HAP-1 (cell line): ENCODE measurements around the gene LCN9.
"Not testable (repeated sequence)": the region's sequence is repeated elsewhere in the genome, so short reads cannot be mapped to it uniquely, and the experiment has no call there.

ENCODE experiments used
- DNase-seq, 2 experiments: peaks; one replicate each; pipeline ENCODE4 v3.0.0-alpha.2; 2016 to 2020; ENCODE audit warnings: low spot score in 2 of 2
- H3K27me3 ChIP-seq: fragments of 250-450 bp; sonication (Bioruptor Pico); 2 replicates; pipeline ENCODE4 v1.5.1; 2020; ENCODE audit warnings: low read depth, mild to moderate bottlenecking, moderate library complexity
- H3K36me3 ChIP-seq: fragments of 250-450 bp; sonication (Bioruptor Pico); replicated peaks from 2 replicates; pipeline ENCODE4 v1.5.1; 2020; ENCODE audit warnings: mild to moderate bottlenecking
- H3K4me1 ChIP-seq: fragments of 250-450 bp; sonication (Bioruptor Pico); 2 replicates; pipeline ENCODE4 v1.5.1; 2020; ENCODE audit warnings: mild to moderate bottlenecking
- H3K4me3 ChIP-seq: fragments of 250-450 bp; sonication (Bioruptor Pico); 2 replicates; pipeline ENCODE4 v1.5.1; 2020; ENCODE audit warnings: mild to moderate bottlenecking, moderate library complexity
- H3K9me3 ChIP-seq: fragments of 250-450 bp; sonication (Bioruptor Pico); 2 replicates; pipeline ENCODE4 v1.5.1; 2020; ENCODE audit warnings: mild to moderate bottlenecking, moderate library complexity
- in situ Hi-C: fragments of 300-500 bp; cut with MboI; formaldehyde crosslinking; loops from 3 replicates; pipeline ENCODE4 v1.14.3; 2020; ENCODE audit warnings: low sequenced_read_pairs, inconsistent platforms, mixed read lengths

LCN9 gene

DNA sequence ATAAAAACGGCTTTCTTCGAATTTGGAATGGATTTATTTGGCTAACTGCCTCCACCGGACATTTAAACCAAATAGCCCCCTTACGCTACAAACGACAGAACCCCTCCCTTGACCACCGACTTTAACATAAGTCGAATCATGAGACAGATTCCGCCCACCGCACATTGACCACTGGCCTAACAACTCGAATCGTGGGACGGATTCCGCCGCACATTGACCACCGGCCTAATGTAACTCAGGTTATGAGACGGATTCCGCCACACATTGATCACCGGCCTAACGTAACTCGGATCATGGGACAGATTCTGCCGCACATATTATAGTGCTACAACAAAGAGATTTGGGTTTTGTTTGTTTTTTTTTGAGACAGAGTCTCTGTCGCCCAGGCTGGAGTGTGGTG, 2.7 kb upstream of the LCN9 start:
- in situ Hi-C loops: no loop called here
- no peaks in the 10 kb centered on the region for H3K4me1 ChIP-seq
- H3K36me3 ChIP-seq: no peaks in the 10 kb centered on the region
- no peak for DNase-seq
- H3K27me3 ChIP-seq: peaks cover 3% of the 10 kb centered on the region; the same call in 1 of the 2 replicates
- no peaks in the 10 kb centered on the region for H3K9me3 ChIP-seq
- no peak overlapping the region for H3K4me3 ChIP-seq

DNA sequence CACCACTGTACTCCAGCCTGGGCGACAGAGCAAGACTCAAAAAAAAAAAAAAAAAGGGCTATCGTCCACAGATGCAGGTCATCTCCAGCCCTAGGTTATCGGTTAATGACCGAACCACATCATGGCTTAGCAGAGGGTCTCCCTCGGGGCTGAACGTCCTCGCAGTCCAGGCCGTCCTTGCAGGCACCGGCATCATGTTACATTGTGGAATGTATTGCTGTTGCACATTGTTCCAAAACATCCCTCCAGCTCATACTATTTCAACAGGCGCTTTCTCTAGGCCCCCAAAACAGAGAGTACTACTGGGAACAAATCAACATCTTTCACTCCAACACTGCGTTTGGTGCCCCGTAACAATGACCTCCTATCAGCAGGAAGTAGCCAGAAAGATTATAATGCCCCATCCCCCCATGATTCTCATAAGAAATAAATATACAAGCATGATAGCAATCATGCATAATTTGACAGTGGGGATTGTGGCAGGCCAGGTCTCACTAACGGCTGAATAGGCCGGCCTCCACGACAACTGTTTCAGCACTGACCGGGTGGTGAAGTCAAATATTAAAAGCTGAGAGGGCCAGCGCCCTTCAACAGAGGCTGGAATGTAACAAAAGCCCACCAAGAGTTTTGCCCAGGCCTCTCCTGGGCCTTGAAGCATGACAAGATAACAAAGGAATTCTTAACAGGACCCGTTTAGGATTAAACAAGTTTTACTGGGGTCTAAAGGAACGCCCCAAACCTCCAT, 1.1 kb upstream of the LCN9 start:
- H3K4me3 ChIP-seq: no peak overlapping the region
- peaks cover 13% of the 10 kb centered on the region for H3K27me3 ChIP-seq
- no peaks in the 10 kb centered on the region for H3K9me3 ChIP-seq
- in situ Hi-C loops: no loop called here
- no peaks in the 10 kb centered on the region for H3K4me1 ChIP-seq
- H3K36me3 ChIP-seq: no peaks in the 10 kb centered on the region
- no peak for DNase-seq

DNA sequence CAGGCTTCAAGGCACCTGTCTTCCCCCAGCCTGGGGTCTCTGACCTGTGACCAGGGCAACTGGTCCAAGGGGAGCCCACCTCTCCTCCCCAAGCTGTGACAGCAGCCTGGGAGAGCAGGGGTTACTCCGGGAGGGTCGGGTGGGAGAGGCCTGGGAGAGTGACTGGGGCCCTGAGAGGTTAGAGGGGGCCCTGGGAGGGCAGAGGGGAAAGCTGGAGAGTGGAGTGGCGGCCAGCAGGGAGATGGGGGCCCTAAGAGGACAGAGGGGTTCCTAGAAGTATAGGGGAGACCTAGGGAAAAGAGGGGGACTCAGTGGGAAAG, 302 bp downstream of the LCN9 start:
- H3K4me1 ChIP-seq: no peaks in the 10 kb centered on the region
- H3K27me3 ChIP-seq: peaks cover 13% of the 10 kb centered on the region
- H3K36me3 ChIP-seq: no peaks in the 10 kb centered on the region
- no peak for DNase-seq
- no peak overlapping the region for H3K4me3 ChIP-seq
- in situ Hi-C loops: no loop called here
- H3K9me3 ChIP-seq: no peaks in the 10 kb centered on the region

DNA sequence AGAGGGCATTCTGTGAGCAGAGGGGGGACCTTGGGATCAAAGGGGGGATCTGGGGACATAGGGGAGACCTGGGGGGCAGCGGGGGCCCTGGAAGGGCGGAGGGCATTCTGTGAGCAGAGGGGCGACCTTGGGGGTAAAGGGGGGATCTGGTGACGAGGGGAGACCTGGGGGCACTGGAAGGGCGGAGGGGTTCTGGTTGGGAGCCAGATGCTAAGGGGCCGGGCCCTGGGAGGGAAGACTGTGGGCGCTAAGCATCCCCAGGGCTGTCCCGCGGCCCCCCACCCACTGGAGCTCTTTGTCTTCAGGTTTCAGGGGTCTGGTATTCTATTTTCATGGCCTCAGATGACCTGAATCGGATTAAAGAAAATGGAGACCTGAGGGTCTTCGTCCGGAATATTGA, 748 bp downstream of the LCN9 start:
- H3K9me3 ChIP-seq: no peaks in the 10 kb centered on the region
- H3K4me3 ChIP-seq: no peak overlapping the region
- in situ Hi-C loops: no loop called here
- peaks cover 13% of the 10 kb centered on the region for H3K27me3 ChIP-seq
- no peaks in the 10 kb centered on the region for H3K36me3 ChIP-seq
- DNase-seq: no peak
- no peaks in the 10 kb centered on the region for H3K4me1 ChIP-seq

DNA sequence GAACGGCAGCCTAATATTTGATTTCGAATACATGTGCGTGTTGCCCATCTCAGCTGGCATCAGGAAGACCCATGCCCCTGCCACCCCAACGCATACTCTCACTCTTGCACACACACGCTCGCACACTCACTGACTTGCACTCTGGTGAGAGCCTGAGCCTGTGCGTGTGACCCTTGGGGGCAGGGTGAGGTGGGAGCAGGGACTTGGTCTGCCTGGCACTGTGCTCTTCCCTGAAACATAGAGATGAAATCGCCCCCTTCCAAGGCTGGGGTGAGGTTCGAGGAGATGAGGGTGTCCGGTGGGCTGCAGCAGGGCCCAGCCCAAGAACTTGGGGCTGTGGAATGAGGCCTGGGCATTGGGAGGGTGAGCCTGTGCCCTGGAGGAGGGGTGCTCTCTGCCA, 1.2 kb downstream of the LCN9 start:
- in situ Hi-C loops: no loop called here
- Histone ChIP-seq H3K4me3 (no peak overlapping the region), H3K9me3 (no peaks in the 10 kb centered on the region), H3K27me3 (peaks cover 13% of the 10 kb centered on the region), H3K36me3 (no peaks in the 10 kb centered on the region), H3K4me1 (no peaks in the 10 kb centered on the region)
- DNase-seq: no peak

DNA sequence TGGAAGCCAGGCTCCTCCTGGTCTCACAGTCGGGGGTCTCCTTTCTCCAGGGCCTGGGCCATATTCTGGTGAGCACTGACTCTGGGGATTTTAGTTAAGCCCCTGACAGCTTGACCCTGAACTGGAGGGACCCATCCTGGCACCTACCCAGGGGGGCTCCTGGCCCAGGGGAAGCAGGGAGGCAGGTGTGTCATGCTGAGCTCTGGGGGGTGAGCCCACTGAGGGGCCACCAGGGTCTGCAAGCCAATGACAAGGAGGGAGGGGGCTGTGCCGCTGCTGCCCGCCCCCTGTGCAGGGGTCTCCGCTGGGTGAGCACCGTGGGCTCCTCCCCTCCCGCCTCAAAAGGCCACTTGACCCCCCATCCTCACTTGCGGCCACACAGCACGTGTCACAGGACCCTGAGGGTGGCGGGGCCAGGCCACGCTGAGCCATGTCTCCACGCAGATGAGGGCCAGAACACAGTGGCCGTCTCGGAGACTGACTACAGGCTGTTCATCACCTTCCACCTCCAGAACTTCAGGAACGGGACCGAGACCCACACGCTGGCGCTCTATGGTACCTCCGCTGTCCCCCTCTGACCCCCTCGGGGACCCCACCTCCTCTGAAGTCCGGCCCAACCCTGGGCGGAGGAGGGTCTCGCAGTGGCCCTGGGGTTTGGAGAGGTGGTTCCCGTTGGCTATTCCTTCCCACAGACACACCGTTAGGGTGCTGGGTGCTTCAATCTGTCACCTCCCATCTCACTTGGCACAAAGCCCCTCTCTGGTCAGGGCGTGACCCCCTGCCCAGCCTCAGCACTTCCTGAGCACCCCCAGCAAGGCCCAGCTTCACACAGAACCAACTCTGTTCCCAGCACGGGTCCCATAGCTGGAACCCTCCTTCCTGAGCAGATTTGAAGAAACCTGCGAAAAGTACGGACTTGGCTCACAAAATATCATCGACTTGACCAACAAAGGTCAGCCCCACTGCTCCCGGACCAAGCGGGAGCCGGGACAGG, 2.0 kb downstream of the LCN9 start:
- Histone ChIP-seq H3K9me3 (no peaks in the 10 kb centered on the region), H3K36me3 (no peaks in the 10 kb centered on the region), H3K4me1 (no peaks in the 10 kb centered on the region), H3K27me3 (peaks cover 13% of the 10 kb centered on the region), H3K4me3 (no peak overlapping the region)
- in situ Hi-C loops: no loop called here
- DNase-seq: no peak

DNA sequence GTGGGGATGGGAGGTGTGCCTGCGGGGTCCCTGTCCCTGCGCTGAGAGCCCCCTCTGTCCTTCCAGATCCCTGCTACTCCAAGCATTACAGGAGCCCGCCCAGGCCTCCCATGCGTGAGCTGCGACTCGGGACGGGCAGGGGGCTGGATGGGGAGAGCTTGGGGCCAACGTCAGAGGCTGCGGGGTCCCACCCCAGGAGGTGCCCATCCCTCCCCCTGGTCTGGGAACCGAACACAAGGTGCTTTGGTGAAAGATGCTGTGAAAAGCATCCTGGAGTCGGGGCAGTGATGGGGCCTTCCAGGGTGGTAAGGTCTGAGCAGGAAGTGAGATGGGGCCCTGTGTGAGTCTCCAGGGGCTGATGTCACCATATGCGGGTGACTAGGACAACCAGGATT, 2.7 kb downstream of the LCN9 start:
- H3K4me1 ChIP-seq: no peaks in the 10 kb centered on the region
- in situ Hi-C loops: no loop called here
- H3K4me3 ChIP-seq: no peak overlapping the region
- no peak for DNase-seq
- H3K36me3 ChIP-seq: no peaks in the 10 kb centered on the region
- H3K27me3 ChIP-seq: peaks cover 13% of the 10 kb centered on the region
- H3K9me3 ChIP-seq: no peaks in the 10 kb centered on the region

DNA sequence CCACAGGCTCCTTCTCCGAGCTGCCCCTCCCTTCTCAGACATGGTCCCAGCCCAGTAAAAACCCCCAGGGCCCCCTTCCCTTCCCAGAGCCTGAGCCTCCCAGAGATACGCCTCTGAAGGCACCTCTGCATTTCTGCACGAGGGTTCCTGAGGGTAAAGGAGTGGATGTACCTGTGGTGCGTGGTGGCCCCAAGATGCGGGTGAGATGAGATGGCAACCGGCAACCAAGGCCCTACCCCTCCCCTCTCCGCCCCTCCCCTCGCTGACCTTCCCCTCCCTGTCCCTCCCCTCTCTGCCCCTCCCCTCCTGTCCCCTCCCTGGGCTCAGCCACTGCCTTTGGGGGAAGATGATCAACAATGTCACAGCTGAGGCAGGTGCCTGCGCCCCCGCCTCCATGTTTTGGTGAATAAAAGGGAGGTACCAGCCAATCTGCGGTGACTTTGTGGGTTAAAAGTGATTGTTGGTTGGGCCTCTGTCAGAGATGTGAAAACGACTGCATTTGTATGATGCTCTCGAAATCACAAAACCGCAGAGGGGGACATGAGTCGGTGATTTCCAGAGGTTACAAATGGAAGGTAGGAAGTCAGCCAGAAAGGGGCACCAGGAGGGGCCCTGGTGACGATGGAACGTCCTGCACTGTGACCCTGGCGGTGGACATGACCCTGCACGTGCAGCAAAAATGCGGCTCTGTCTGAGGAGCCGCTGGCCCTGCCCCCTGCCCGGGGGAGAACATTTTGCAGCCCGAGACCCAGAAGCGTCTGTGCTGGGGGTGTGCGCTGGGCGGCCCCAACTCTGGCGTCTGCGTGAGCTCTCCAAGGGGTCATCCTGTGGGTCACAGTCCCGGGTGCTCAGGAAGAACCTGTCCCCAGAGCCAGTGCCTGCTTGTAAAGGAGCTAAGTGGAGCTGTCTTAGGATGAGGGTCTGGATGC, 3.7 kb downstream of the LCN9 start:
- H3K9me3 ChIP-seq: no peaks in the 10 kb centered on the region
- in situ Hi-C loops: no loop called here
- no peak for DNase-seq
- no peak overlapping the region for H3K4me3 ChIP-seq
- peaks cover 13% of the 10 kb centered on the region for H3K27me3 ChIP-seq
- H3K4me1 ChIP-seq: no peaks in the 10 kb centered on the region
- H3K36me3 ChIP-seq: no peaks in the 10 kb centered on the region

DNA sequence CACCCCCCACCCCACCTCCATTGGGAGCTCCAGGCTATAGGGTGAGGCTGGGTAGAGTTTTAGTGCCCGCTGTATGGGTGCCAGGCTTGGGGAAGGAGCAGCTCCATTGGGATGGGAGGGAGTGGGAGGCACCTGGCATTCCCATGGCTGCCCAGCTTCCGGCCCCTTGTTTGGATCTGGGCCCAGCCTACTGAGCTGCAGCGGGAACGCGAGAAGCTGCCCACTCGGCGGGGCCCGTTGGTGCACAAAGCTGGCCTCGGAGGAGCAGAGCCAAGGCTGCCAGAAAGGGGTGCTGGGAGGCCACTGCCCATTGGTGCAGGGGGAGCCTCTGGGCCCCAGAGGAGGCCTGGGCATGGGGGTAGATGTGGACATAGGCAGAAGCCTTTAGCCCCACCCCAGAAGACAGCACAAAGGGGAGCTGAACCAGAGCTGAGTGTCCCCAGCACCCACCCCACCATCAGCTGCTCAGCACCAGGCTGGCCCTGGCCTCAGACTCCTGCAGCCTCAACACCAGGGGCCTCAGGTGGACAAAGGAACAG, 4.4 kb downstream of the LCN9 start:
- peaks cover 13% of the 10 kb centered on the region for H3K27me3 ChIP-seq
- no peaks in the 10 kb centered on the region for H3K9me3 ChIP-seq
- in situ Hi-C loops: no loop called here
- no peak for DNase-seq
- H3K4me3 ChIP-seq: no peak overlapping the region
- H3K4me1 ChIP-seq: no peaks in the 10 kb centered on the region
- H3K36me3 ChIP-seq: no peaks in the 10 kb centered on the region

DNA sequence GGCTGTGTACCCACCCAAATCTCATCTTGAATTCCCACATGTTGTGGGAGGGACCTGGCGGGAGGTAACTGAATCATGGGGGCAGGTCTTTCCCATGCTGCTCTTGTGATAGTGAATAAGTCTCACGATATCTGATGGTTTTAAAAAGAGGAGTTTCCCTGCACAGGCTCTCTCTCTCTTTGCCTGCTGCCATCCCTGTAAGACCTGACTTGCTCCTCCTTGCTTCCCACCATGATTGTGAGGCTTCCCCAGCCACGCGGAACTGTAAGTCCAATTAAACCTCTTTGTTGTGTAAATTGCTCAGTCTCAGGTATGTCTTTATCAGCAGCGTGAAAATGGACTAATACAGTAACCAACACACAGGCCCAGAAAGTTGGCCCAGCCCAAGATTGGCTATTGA, 5.9 kb downstream of the LCN9 start:
- H3K4me3 ChIP-seq, H3K9me3 ChIP-seq, H3K36me3 ChIP-seq, H3K4me1 ChIP-seq, in situ Hi-C loops, DNase-seq: not testable (repeated sequence)
- peaks cover 13% of the 10 kb centered on the region for H3K27me3 ChIP-seq

DNA sequence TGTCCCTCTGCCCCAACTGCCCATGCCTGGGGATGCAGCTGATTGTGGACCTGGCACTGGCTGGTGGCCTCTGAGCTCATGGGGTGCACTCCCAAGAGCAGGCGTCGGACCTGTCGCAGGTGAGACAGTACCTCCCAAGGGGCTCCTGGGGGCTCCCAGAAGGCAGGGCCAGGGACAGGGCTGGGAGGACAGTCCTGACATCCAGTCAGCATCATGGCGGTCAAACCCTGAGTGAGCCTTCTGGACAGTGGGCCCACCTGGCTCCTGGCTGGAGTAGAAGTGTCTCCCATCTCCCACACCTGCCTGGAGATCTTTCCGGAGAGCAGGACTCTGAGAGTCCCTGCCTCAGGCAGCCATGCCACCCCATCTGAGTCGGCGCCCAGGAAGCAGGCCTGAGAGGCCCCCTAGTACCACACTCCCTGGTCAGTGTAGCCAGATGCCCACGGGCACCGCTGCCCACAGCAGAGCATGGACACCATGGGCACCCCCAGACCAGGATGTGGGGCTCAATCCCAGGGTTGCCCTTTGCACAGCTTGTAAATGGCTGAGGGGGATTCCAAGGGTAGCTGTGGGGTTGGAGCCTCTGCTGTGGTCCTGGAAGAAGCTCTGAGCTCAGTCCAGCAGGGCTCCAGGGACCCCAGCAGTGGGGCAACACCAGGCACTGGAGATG, 6.6 kb downstream of the LCN9 start:
- H3K27me3 ChIP-seq: peaks cover 13% of the 10 kb centered on the region
- H3K9me3 ChIP-seq: no peaks in the 10 kb centered on the region
- in situ Hi-C loops: no loop called here
- no peak overlapping the region for H3K4me3 ChIP-seq
- H3K4me1 ChIP-seq: no peaks in the 10 kb centered on the region
- no peaks in the 10 kb centered on the region for H3K36me3 ChIP-seq
- no peak for DNase-seq

DNA sequence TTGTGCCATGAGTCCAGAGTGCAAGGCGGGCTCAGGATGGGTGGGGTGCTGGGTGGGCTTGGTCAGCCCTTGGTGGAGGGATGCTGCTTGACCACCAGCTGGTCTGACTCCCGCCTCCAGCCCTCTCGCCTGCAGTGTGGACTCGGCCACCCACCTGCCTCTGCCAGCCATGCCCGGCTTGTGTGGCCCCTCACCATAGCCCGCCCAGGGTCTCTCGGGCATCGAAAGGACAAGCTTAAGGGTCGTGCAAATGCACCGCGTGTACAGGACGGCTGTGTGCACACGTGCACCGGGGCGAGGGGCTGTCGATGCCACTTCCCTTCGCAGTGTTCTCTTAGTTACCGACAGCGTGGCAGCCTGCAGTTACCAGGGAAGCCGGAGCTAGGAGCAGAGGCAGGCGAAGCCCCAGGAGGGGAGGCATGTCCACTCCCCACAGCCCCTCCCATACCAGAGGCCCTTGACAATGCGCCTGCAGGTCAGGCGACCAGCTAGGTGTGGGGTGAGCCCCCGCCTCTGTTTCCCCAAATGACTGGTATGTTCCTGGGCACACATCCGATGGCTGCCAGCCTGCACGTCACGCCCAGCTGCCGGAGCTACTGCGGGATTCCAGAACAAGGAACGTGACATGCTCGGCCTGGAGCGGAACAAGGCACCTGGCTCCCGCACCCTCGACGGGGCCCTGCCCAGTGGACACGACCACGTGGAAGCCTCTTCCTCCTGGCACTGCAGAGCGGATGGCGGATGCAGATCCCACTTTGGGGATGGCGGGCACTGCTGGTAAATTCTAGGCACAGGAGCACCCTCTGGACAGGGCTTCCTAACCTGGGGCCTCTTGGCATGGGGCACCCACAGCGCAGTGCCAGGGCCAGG, 7.8 kb downstream of the LCN9 start:
- Histone ChIP-seq H3K4me3 (no peak overlapping the region), H3K27me3 (peaks cover 5% of the 10 kb centered on the region; the same call in 1 of the 2 replicates)
- in situ Hi-C loops: no loop called here

More for the DNA sequence above, 7.8 kb downstream of the LCN9 start:
- no peaks in the 10 kb centered on the region for H3K9me3 ChIP-seq
- H3K36me3 ChIP-seq: no peaks in the 10 kb centered on the region
- no peak for DNase-seq
- no peaks in the 10 kb centered on the region for H3K4me1 ChIP-seq
